ENCODE results near the gene ITPRID1. TPM values are rescaled to one million over a fixed set of nuclear protein-coding genes. Genes with fewer than 3 reads are reported as not detected.

The ITPRID1 gene
- polyA plus RNA-seq, 1 experiment: not detected

GRCh38 chr7:31669461-31669860 lies 155.6 kb downstream of the ITPRID1 start:
- Histone ChIP-seq H3K27ac (ENCODE audit: low read depth, low read length) (no peak overlapping the region), H3K9me3 (ENCODE audit: control insufficient read depth, insufficient read depth, low read length) (no peaks in the 10 kb centered on the region), H3K27me3 (ENCODE audit: control insufficient read depth, insufficient read depth, low read length) (no peaks in the 10 kb centered on the region), H3K4me3 (ENCODE audit: low read depth, low read length) (no peak overlapping the region)
- CTCF ChIA-PET: no interaction called here
- POLR2A ChIA-PET: no interaction called here
- TF ChIP-seq CTCF (IDR thresholded peaks at IDR 0.05; ENCODE audit: low read depth, low read length): no peak
- no peak for DNase-seq (ENCODE audit: low read depth, low spot score)

- no peak for DNase-seq (ENCODE audit: low read depth, low spot score)
- H3K9me3 ChIP-seq (ENCODE audit: control insufficient read depth, insufficient read depth, low read length): no peaks in the 10 kb centered on the region
- no peaks in the 10 kb centered on the region for H3K27me3 ChIP-seq (ENCODE audit: control insufficient read depth, insufficient read depth, low read length)
- ChIA-PET POLR2A (no interaction called here), CTCF (no interaction called here)
- H3K4me3 ChIP-seq (ENCODE audit: low read depth, low read length): no peak overlapping the region
- TF ChIP-seq CTCF (IDR thresholded peaks at IDR 0.05; ENCODE audit: low read depth, low read length): no peak
- no peak overlapping the region for H3K27ac ChIP-seq (ENCODE audit: low read depth, low read length)
These were observed 165.8 kb downstream of the ITPRID1 start for GRCh38 chr7:31679574-31680305.

GRCh38 chr7:31683445-31684225 lies 169.7 kb downstream of the ITPRID1 start:
- no peak overlapping the region for H3K27ac ChIP-seq (ENCODE audit: low read depth, low read length)
- H3K9me3 ChIP-seq (ENCODE audit: control insufficient read depth, insufficient read depth, low read length): peaks cover 4% of the 10 kb centered on the region; the same call in 1 of the 2 replicates
- ChIA-PET CTCF (interaction anchor here (1.1 kb wide), 1 partner anchor 50 kb away, joined by 3 read pairs; no protein-coding TSS in a partner anchor), POLR2A (no interaction called here)
- H3K27me3 ChIP-seq (ENCODE audit: control insufficient read depth, insufficient read depth, low read length): no peaks in the 10 kb centered on the region
- DNase-seq (ENCODE audit: low read depth, low spot score): no peak
- no peak overlapping the region for H3K4me3 ChIP-seq (ENCODE audit: low read depth, low read length)
- no peak for TF ChIP-seq CTCF (IDR thresholded peaks at IDR 0.05; ENCODE audit: low read depth, low read length)

GRCh38 chr7:31687024-31687748 lies 173.3 kb downstream of the ITPRID1 start, which contains the start of gene PPP1R17:
Gene PPP1R17 (plus strand): TSS chr7:31687215. CDS start chr7:31692442, 5,227 bp downstream.
- DNase-seq (ENCODE audit: low read depth, low spot score): no peak
- no peak for TF ChIP-seq CTCF (IDR thresholded peaks at IDR 0.05; ENCODE audit: low read depth, low read length)
- ChIA-PET CTCF (no interaction called here), POLR2A (no interaction called here)
- Histone ChIP-seq H3K27me3 (ENCODE audit: control insufficient read depth, insufficient read depth, low read length) (no peaks in the 10 kb centered on the region), H3K9me3 (ENCODE audit: control insufficient read depth, insufficient read depth, low read length) (peaks cover 4% of the 10 kb centered on the region; the same call in 1 of the 2 replicates), H3K27ac (ENCODE audit: low read depth, low read length) (no peak within 1 kb of the TSS), H3K4me3 (ENCODE audit: low read depth, low read length) (no peak within 1 kb of the TSS)

All from AG04450 (cell line).